Natural killer cell (primary cell): Measurements from ENCODE around the gene PCIF1. TPM values are rescaled to one million over a fixed set of nuclear protein-coding genes. Genes with fewer than 3 reads are reported as not detected.

Experiments
- ATAC-seq, 3 donors: fragments of 150-1000 bp in 2 of 3; fragments of 200-7000 bp in 1 of 3; cut with Tn5 transposase; 1 replicate in 1 of 3; 2 replicates in 2 of 3; pipeline ENCODE4 v1.10.0; 2021; ENCODE audit warnings: mild to moderate bottlenecking in 2 of 3, moderate library complexity in 2 of 3
- DNase-seq, 2 donors: peaks; one replicate each; pipeline versions ENCODE4 v3.0.0 to v3.0.0-alpha.2; 2013 to 2021; ENCODE audit warnings: mixed read lengths in 1 of 2
- H3K27ac ChIP-seq: one replicate; pipeline ENCODE4 v1.5.1; 2013; ENCODE audit warnings: mild to moderate bottlenecking, low read length
- H3K27me3 ChIP-seq: one replicate; pipeline ENCODE4 v1.6.1; 2013; ENCODE audit warnings: low read length; ENCODE audit not compliant: control insufficient read depth, insufficient read depth
- H3K36me3 ChIP-seq: one replicate; pipeline ENCODE4 v1.6.1; 2013; ENCODE audit warnings: low read length; ENCODE audit not compliant: control insufficient read depth, insufficient read depth
- H3K4me1 ChIP-seq: one replicate; pipeline ENCODE4 v1.6.1; 2013; ENCODE audit warnings: low read length; ENCODE audit not compliant: control insufficient read depth, insufficient read depth
- H3K4me3 ChIP-seq: one replicate; pipeline ENCODE4 v1.5.1; 2013; ENCODE audit warnings: low read length
- H3K9me3 ChIP-seq: one replicate; pipeline ENCODE4 v1.6.1; 2013; ENCODE audit warnings: low read length; ENCODE audit not compliant: control insufficient read depth, insufficient read depth
- H3K27ac Mint-ChIP-seq, 2 donors: one replicate each; pipeline ENCODE4 v1.8.0; 2022; ENCODE audit warnings: mild to moderate bottlenecking in 2 of 2, mixed read lengths in 2 of 2, moderate library complexity in 1 of 2
- H3K27me3 Mint-ChIP-seq, 2 donors: one replicate each; pipeline ENCODE4 v1.8.0; 2022; ENCODE audit warnings: low read depth in 2 of 2, mixed read lengths in 2 of 2
- H3K36me3 Mint-ChIP-seq: one replicate; pipeline ENCODE4 v1.8.0; 2022; ENCODE audit warnings: mixed read lengths
- H3K4me1 Mint-ChIP-seq, 2 donors: one replicate each; pipeline ENCODE4 v1.8.0; 2022; ENCODE audit warnings: mixed read lengths in 2 of 2
- H3K4me3 Mint-ChIP-seq: one replicate; pipeline ENCODE4 v1.8.0; 2022; ENCODE audit warnings: mild to moderate bottlenecking, moderate library complexity, mixed read lengths
- H3K9me3 Mint-ChIP-seq, 2 donors: one replicate each; pipeline ENCODE4 v1.8.0; 2022; ENCODE audit warnings: mixed read lengths in 2 of 2
- WGBS: methylation state at CpG from one replicate; pipeline ENCODE4 v1.1.7; 2013; ENCODE audit warnings: missing lambda C conversion rate; ENCODE audit not compliant: insufficient coverage; 5-methylcytosine and 5-hydroxymethylcytosine counted together
- intact Hi-C: fragments of 100-400 bp; cut with micrococcal nuclease; formaldehyde crosslinking; loops from one replicate; pipeline ENCODE4 v1.14.2; 2022
- total RNA-seq, 4 donors: library from RNA; stranded (reverse); fragments of 120-200 nt in 1 of 4; gene quantifications; one replicate each; pipeline versions ENCODE4 v1.2.3 to v1.2.4, GENCODE V29; 2013 to 2022
- TF ChIP-seq, protein P1 (sequence below): fragments of 200-600 bp; IDR thresholded peaks from one replicate; pipeline ENCODE4 v1.8.0; 2022; ENCODE audit warnings: antibody characterized with exemption

Gene PCIF1
- total RNA-seq, result 10 to 100 TPM; 72.0 to 85.1 (median 73.3) TPM
- 28.5 TPM for total RNA-seq (2013)

DNA sequence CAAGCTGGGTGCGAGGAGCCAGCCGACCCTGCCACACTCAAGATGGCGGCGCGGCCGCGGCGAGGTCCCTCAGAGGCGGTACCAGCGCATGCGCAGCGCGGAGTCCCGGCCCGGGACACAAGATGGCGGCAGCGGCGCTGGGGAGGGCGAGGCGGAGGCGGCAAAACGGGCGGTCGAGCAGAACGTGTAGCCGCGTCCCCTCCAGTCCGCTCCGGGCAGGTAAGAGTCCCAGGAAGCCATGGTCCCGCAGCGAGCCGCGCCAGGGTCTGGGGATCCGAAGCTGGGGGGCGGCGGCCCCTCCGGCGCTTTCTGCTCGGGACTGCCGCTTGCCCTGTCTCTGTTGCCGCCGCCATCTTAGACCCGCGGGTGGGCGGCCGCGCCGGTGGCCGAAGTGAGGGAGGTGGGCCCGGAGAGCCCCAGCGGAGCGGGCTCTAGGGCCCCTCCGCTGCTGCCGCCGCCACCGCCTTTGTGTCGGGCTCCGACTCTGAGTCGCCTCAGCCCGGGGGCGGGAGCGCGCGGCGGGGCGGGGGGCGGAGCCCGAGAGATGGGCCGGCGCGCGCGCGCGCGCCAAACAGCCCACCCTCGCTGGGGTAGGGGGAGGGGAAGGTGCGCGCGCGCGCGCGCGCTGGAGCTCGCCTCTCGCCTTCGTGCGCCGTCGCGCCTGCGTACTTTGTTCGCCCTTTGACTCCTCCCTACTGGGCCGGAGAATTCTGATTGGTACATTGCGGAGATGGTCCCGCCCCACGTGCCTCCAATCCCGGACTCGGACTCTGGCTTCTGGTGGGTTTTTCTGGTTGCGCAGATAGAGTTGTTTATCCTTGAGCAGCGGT lies at the start of gene PCIF1:
Gene PCIF1 (plus strand): TSS at position 98 of the 830 bp plus-strand sequence. CDS start 4,317 bp downstream, outside the sequence.
- peak; percentile 77 to 91 (median 84) for ATAC-seq
- WGBS, result under 1% methylated on average over 102 of the region's 102 CpGs
- peak within 1 kb of the TSS; percentile 99 for H3K4me3 ChIP-seq
- H3K4me1 ChIP-seq, result peaks cover 26% of the 10 kb centered on the region
- intact Hi-C loops, result loop anchor here (1.0 to 2.0 kb wide), 7 partner anchors 10 to 122 kb away; partner anchors contain the start of genes ACOT8, CTSA, NEURL2 and UBE2C
- H3K4me1 Mint-ChIP-seq, result peaks cover 23 to 31% of the 10 kb centered on the region in 2 donors
- TF ChIP-seq, protein P1, sequence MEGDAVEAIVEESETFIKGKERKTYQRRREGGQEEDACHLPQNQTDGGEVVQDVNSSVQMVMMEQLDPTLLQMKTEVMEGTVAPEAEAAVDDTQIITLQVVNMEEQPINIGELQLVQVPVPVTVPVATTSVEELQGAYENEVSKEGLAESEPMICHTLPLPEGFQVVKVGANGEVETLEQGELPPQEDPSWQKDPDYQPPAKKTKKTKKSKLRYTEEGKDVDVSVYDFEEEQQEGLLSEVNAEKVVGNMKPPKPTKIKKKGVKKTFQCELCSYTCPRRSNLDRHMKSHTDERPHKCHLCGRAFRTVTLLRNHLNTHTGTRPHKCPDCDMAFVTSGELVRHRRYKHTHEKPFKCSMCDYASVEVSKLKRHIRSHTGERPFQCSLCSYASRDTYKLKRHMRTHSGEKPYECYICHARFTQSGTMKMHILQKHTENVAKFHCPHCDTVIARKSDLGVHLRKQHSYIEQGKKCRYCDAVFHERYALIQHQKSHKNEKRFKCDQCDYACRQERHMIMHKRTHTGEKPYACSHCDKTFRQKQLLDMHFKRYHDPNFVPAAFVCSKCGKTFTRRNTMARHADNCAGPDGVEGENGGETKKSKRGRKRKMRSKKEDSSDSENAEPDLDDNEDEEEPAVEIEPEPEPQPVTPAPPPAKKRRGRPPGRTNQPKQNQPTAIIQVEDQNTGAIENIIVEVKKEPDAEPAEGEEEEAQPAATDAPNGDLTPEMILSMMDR, result no peak
- peak within 1 kb of the TSS; percentile 96 for H3K4me3 Mint-ChIP-seq
- H3K9me3 Mint-ChIP-seq, result no peaks in the 10 kb centered on the region
- H3K9me3 ChIP-seq, result no peaks in the 10 kb centered on the region
- peak; percentile 98 to 100 for DNase-seq
- peak within 1 kb of the TSS; percentile 96 to 97 for H3K27ac Mint-ChIP-seq
- no peaks in the 10 kb centered on the region for H3K27me3 ChIP-seq
- H3K27me3 Mint-ChIP-seq, result no peaks in the 10 kb centered on the region
- peak within 1 kb of the TSS; percentile 98 for H3K27ac ChIP-seq
- H3K36me3 Mint-ChIP-seq, result peaks cover 7% of the 10 kb centered on the region
- H3K36me3 ChIP-seq, result peaks cover 26% of the 10 kb centered on the region

DNA sequence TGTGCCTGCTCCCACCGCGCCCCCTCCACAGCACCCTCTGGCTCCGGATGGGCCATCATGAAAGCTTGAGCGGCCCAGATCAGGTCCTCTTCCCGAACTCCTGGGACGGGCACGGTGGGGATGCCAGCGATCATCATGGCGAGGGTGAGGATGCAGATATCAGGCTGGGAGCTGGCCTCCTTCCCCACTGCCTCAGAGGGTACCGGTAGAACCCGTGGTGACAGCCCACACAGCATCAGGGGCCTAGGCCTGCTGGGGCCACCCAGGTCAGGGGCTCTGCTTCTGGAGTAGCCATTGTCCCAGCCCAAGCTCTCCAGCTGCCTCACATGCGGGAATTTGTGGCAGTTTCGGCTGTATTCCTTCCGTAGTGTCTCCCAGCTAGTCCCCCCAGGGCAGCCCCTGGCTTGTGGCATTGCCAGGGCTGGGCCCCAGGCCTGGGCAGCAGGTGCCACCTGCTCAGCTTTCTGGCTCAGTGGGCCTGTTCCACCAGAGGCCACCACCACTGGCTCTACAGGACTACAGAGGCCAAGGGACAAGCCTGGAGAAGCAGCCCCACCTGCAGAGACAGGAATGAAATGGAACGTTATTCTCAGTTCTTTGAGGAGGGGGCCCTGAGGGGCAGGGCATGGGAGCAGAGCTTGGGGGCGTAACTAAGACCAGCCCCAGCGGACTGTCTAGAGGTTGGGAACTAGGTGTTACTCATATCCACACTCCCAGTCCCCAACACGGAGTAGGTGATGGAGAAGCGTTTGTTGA lies 47.7 kb upstream of the PCIF1 start:
- Histone ChIP-seq H3K27me3 (no peaks in the 10 kb centered on the region), H3K4me3 (no peak overlapping the region), H3K27ac (no peak overlapping the region), H3K36me3 (no peaks in the 10 kb centered on the region), H3K9me3 (no peaks in the 10 kb centered on the region), H3K4me1 (peaks cover 16% of the 10 kb centered on the region)
- no peaks in the 10 kb centered on the region for H3K36me3 Mint-ChIP-seq
- TF ChIP-seq, protein P1, result no peak
- no peaks in the 10 kb centered on the region for H3K9me3 Mint-ChIP-seq
- no peaks in the 10 kb centered on the region for H3K27me3 Mint-ChIP-seq
- DNase-seq, result no peak
- no peak overlapping the region for H3K27ac Mint-ChIP-seq
- ATAC-seq, result no peak
- no peak overlapping the region for H3K4me3 Mint-ChIP-seq
- intact Hi-C loops, result no loop called here
- WGBS, result 96% methylated on average over 17 of the region's 19 CpGs
- H3K4me1 Mint-ChIP-seq, result peaks cover 12 to 20% of the 10 kb centered on the region in 2 donors

DNA sequence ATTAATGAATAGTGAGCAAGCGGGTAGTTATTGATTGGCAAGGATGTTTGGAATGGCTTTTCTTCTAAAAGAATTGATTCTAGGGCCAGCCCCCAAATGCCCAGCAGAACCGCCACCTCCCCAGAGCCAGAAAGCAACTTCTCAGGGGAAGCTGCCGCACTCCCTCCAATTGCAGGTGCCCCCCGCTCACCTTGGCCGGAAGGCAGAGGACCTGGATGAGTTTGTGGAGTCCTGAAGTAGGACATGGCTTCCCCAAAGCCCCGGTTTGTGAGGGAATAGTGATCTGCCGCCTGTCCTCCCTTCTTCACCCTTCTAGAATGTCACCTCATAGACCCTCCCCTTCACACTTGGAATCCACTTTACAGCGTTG lies 47.2 kb upstream of the PCIF1 start, which contains the start of gene SPATA25:
Gene SPATA25 (minus strand): TSS at position 277 of the 370 bp plus-strand sequence. CDS start 32 bp downstream, at position 245.
- H3K4me1 ChIP-seq, result peaks cover 22% of the 10 kb centered on the region
- 98% methylated on average over 8 of the region's 8 CpGs for WGBS
- no peak for ATAC-seq
- H3K4me1 Mint-ChIP-seq, result peaks cover 8 to 21% of the 10 kb centered on the region in 2 donors
- H3K4me3 ChIP-seq, result no peak within 1 kb of the TSS
- no peaks in the 10 kb centered on the region for H3K9me3 ChIP-seq
- H3K9me3 Mint-ChIP-seq, result no peaks in the 10 kb centered on the region
- no peaks in the 10 kb centered on the region for H3K27me3 ChIP-seq
- no peaks in the 10 kb centered on the region for H3K27me3 Mint-ChIP-seq
- intact Hi-C loops, result no loop called here
- no peaks in the 10 kb centered on the region for H3K36me3 Mint-ChIP-seq
- no peak within 1 kb of the TSS for H3K4me3 Mint-ChIP-seq
- no peak for DNase-seq
- no peak within 1 kb of the TSS for H3K27ac ChIP-seq
- TF ChIP-seq, protein P1, result no peak
- H3K36me3 ChIP-seq, result no peaks in the 10 kb centered on the region
- no peak within 1 kb of the TSS for H3K27ac Mint-ChIP-seq
